Activated CD4-positive, alpha-beta T cell treated with anti-CD3 and anti-CD28 coated beads, Interleukin-10, Interleukin-2, amounts not matched to agents 100 ng/mL and 50 ng/mL, durations not matched to agents 16 hours and 8 hours (primary cell): ENCODE data around the gene SERPINA3.

Source experiments
- DNase-seq: peaks from one replicate; pipeline ENCODE4 v3.0.0-alpha.2; 2020

Gene SERPINA3

GRCh38 chr14:94659901-94660300, 47.7 kb downstream of the SERPINA3 start:
- DNase-seq: no peak

- no peak for DNase-seq
Measured at GRCh38 chr14:94660306-94660946, 48.2 kb downstream of the SERPINA3 start.

- no peak for DNase-seq
Measured at GRCh38 chr14:94663538-94663937, 51.3 kb downstream of the SERPINA3 start.

- DNase-seq: no peak
Measured at GRCh38 chr14:94663965-94664704, 51.9 kb downstream of the SERPINA3 start.

GRCh38 chr14:94665121-94665520, 52.9 kb downstream of the SERPINA3 start:
- no peak for DNase-seq

GRCh38 chr14:94665544-94665943, 53.4 kb downstream of the SERPINA3 start:
- no peak for DNase-seq

GRCh38 chr14:94670692-94671285, 58.6 kb downstream of the SERPINA3 start:
- no peak for DNase-seq

GRCh38 chr14:94671870-94672444, 59.8 kb downstream of the SERPINA3 start:
- DNase-seq: no peak

- DNase-seq: no peak
Measured at GRCh38 chr14:94673071-94673470, 60.9 kb downstream of the SERPINA3 start.
